ENCODE data around the gene DYNC1H1. TPM values are rescaled to one million over a fixed set of nuclear protein-coding genes. Genes with fewer than 3 reads are reported as not detected.
"Not testable (repeated sequence)": the region's sequence is repeated elsewhere in the genome, so short reads cannot be mapped to it uniquely, and the experiment has no call there.

Gene DYNC1H1
- total and polyA plus RNA-seq, 5 donors: 188 to 411 (median 288) TPM

DNA sequence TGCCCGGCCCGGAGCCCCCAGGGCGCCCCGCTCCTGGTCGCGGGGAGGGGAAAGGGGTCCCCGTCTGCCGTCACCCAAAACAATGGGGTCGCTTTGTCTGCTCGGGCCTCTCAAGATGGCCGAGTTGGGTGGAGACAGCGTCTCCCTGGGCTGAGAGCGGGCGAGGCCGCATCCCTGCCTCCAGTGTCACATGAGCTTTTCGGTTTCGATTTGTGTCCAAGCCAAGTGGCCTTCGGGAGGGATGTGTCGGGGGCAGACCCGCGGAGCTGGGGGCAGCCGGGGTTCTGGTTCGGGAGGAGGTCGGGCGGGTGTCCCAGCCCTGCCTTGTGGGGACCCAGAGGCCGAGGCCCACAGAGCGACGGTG is 790 bp downstream of the DYNC1H1 start:
- no peaks in the 10 kb centered on the region for H3K27me3 ChIP-seq (ENCODE audit: control insufficient read depth, insufficient read depth)
- peak overlapping the region; percentile 69 for H3K4me3 ChIP-seq (ENCODE audit: low read length)
- 1% methylated on average over 28 of the region's 28 CpGs for WGBS
- DNase-seq (peak; percentile 73 to 89 (median 89)), ATAC-seq (peak; percentile 54 to 60)
- intact Hi-C loops (cut with DNase I): loop anchor here in 1 of 4 donors (10.0 kb wide), 2 partner anchors 120 to 250 kb away; partner anchors contain the start of gene HSP90AA1
- H3K4me1 ChIP-seq (ENCODE audit: control insufficient read depth, insufficient read depth, low read length): no peaks in the 10 kb centered on the region
- no peaks in the 10 kb centered on the region for H3K9me3 ChIP-seq (ENCODE audit: control insufficient read depth, low read length)
- H3K27ac ChIP-seq (ENCODE audit: low read length): peak overlapping the region; percentile 49

GRCh38 chr14:101965770-101966722 is 1.7 kb downstream of the DYNC1H1 start:
- peaks cover 3% of the 10 kb centered on the region for H3K4me1 ChIP-seq (ENCODE audit: control insufficient read depth, insufficient read depth, low read length)
- peak overlapping the region; percentile 69 for H3K4me3 ChIP-seq (ENCODE audit: low read length)
- intact Hi-C loops (cut with DNase I): loop anchor here in 1 of 4 donors (10.0 kb wide), 2 partner anchors 119 to 251 kb away; partner anchors contain the start of gene HSP90AA1
- no peaks in the 10 kb centered on the region for H3K9me3 ChIP-seq (ENCODE audit: control insufficient read depth, low read length)
- peak overlapping the region; percentile 49 for H3K27ac ChIP-seq (ENCODE audit: low read length)
- H3K27me3 ChIP-seq (ENCODE audit: control insufficient read depth, insufficient read depth): no peaks in the 10 kb centered on the region
- no peak for ATAC-seq
- 26% methylated on average over 5 of the region's 5 CpGs for WGBS
- DNase-seq: no peak

- Histone ChIP-seq H3K4me1 (ENCODE audit: control insufficient read depth, insufficient read depth, low read length) (peaks cover 5% of the 10 kb centered on the region), H3K9me3 (ENCODE audit: control insufficient read depth, low read length) (no peaks in the 10 kb centered on the region), H3K4me3 (ENCODE audit: low read length) (no peak overlapping the region), H3K27ac (ENCODE audit: low read length) (no peak overlapping the region), H3K27me3 (ENCODE audit: control insufficient read depth, insufficient read depth) (no peaks in the 10 kb centered on the region)
- WGBS: 58% methylated on average over 2 of the region's 2 CpGs
- intact Hi-C loops (cut with DNase I): loop anchor here in 1 of 4 donors (10.0 kb wide), 2 partner anchors 118 to 252 kb away; partner anchors contain the start of gene HSP90AA1
- ATAC-seq (no peak), DNase-seq (no peak)
These were observed 2.4 kb downstream of the DYNC1H1 start for GRCh38 chr14:101966742-101967141.

- Histone ChIP-seq H3K9me3 (ENCODE audit: control insufficient read depth, low read length) (no peaks in the 10 kb centered on the region), H3K27me3 (ENCODE audit: control insufficient read depth, insufficient read depth) (no peaks in the 10 kb centered on the region), H3K27ac (ENCODE audit: low read length) (no peak overlapping the region), H3K4me3 (ENCODE audit: low read length) (no peak overlapping the region), H3K4me1 (ENCODE audit: control insufficient read depth, insufficient read depth, low read length) (peaks cover 5% of the 10 kb centered on the region)
- intact Hi-C loops (cut with DNase I): loop anchor here in 1 of 4 donors (10.0 kb wide), 2 partner anchors 117 to 253 kb away; partner anchors contain the start of gene HSP90AA1
- no peak for DNase-seq
- 84% methylated on average over 4 of the region's 4 CpGs for WGBS
- no peak for ATAC-seq
These were observed 3.8 kb downstream of the DYNC1H1 start for GRCh38 chr14:101968186-101968585.

DNA sequence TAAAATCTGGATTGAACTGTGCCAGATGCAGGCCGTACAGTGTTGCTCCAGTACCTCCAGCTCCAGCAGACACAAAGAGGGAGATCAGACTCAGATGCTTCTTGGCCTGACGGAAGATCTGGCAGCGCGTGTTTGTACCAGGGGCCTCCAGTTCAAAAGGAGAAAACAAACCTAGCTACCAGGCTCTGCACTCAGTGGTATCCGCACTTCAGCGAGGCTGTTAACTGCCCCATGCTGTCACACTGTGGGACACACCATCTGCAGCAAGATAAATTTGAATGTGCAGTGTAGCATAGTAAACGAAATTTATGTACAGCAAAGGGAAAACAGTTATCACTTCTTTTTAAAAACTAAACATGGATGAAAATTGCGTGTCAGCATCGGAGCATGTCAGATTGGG is 5.1 kb downstream of the DYNC1H1 start:
- H3K27ac ChIP-seq (ENCODE audit: low read length): no peak overlapping the region

DNA sequence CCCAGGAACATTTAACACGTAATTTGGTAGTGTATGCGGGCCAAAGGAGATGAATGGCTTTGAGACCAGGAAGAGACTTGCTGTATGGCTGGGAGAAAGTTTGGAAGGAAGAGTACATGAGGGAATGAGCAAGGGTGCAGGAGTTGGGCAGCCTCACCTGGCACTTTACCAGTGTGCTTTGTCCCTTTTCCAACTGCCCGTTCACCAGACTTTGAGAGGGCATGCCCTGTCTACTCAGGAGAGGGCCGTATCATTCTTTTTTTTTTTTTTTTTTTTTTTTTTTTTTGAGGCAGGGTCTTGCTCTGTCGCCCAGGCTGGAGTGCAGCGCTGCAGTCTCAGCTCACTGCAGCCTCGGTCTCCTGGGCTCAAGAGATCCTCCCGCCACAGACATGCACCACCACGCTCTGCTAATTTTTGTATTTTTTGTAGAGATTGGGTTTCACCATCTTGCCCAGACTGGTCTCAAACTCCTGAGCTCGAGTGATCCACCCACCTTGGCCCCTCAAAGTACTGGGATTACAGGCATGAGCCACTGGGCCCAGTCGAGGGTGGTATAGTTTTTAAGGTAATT is 6.5 kb downstream of the DYNC1H1 start:
- intact Hi-C loops (cut with DNase I): no loop called here
- no peak for ATAC-seq

More for the DNA sequence above, 5.1 kb downstream of the DYNC1H1 start:
- Histone ChIP-seq H3K4me3 (ENCODE audit: low read length) (no peak overlapping the region), H3K9me3 (ENCODE audit: control insufficient read depth, low read length) (no peaks in the 10 kb centered on the region), H3K4me1 (ENCODE audit: control insufficient read depth, insufficient read depth, low read length) (peaks cover 5% of the 10 kb centered on the region), H3K27me3 (ENCODE audit: control insufficient read depth, insufficient read depth) (no peaks in the 10 kb centered on the region)
- ATAC-seq (no peak), DNase-seq (no peak)
- intact Hi-C loops (cut with DNase I): loop anchor here in 1 of 4 donors (10.0 kb wide), 2 partner anchors 115 to 255 kb away; partner anchors contain the start of gene HSP90AA1
- WGBS: 88% methylated on average over 9 of the region's 9 CpGs

GRCh38 chr14:101971458-101971857 is 7.1 kb downstream of the DYNC1H1 start:
- H3K27ac ChIP-seq (ENCODE audit: low read length); ATAC-seq; DNase-seq: not testable (repeated sequence)

More for the DNA sequence above, 6.5 kb downstream of the DYNC1H1 start:
- WGBS: 82% methylated on average over 11 of the region's 11 CpGs
- Histone ChIP-seq H3K27ac (ENCODE audit: low read length) (peak overlapping the region; percentile 38), H3K4me3 (ENCODE audit: low read length) (no peak overlapping the region), H3K9me3 (ENCODE audit: control insufficient read depth, low read length) (no peaks in the 10 kb centered on the region), H3K27me3 (ENCODE audit: control insufficient read depth, insufficient read depth) (no peaks in the 10 kb centered on the region), H3K4me1 (ENCODE audit: control insufficient read depth, insufficient read depth, low read length) (peaks cover 12% of the 10 kb centered on the region)
- DNase-seq: no peak

GRCh38 chr14:101972126-101972866 is 7.9 kb downstream of the DYNC1H1 start:
- 16% methylated on average over 10 of the region's 10 CpGs for WGBS
- intact Hi-C loops (cut with DNase I): no loop called here
- Histone ChIP-seq H3K27me3 (ENCODE audit: control insufficient read depth, insufficient read depth) (no peaks in the 10 kb centered on the region), H3K4me1 (ENCODE audit: control insufficient read depth, insufficient read depth, low read length) (peaks cover 12% of the 10 kb centered on the region), H3K4me3 (ENCODE audit: low read length) (no peak overlapping the region), H3K27ac (ENCODE audit: low read length) (no peak overlapping the region), H3K9me3 (ENCODE audit: control insufficient read depth, low read length) (no peaks in the 10 kb centered on the region)
- peak; percentile 86 to 91 (median 87) for DNase-seq
- ATAC-seq: peak; percentile 98 to 99

More at GRCh38 chr14:101971458-101971857, 7.1 kb downstream of the DYNC1H1 start:
- intact Hi-C loops (cut with DNase I); H3K4me3 ChIP-seq (ENCODE audit: low read length); H3K27me3 ChIP-seq (ENCODE audit: control insufficient read depth, insufficient read depth); H3K9me3 ChIP-seq (ENCODE audit: control insufficient read depth, low read length): not testable (repeated sequence)
- H3K4me1 ChIP-seq (ENCODE audit: control insufficient read depth, insufficient read depth, low read length): peaks cover 12% of the 10 kb centered on the region
- WGBS: 78% methylated on average over 2 of the region's 2 CpGs

GRCh38 chr14:101973356-101973755 is 9.0 kb downstream of the DYNC1H1 start:
- no peak for ATAC-seq
- no peak overlapping the region for H3K4me3 ChIP-seq (ENCODE audit: low read length)
- intact Hi-C loops (cut with DNase I): no loop called here
- peaks cover 12% of the 10 kb centered on the region for H3K4me1 ChIP-seq (ENCODE audit: control insufficient read depth, insufficient read depth, low read length)
- H3K27me3 ChIP-seq (ENCODE audit: control insufficient read depth, insufficient read depth): no peaks in the 10 kb centered on the region
- DNase-seq: no peak
- WGBS: 92% methylated on average over 7 of the region's 7 CpGs
- no peaks in the 10 kb centered on the region for H3K9me3 ChIP-seq (ENCODE audit: control insufficient read depth, low read length)
- H3K27ac ChIP-seq (ENCODE audit: low read length): peak overlapping the region; percentile 52

DNA sequence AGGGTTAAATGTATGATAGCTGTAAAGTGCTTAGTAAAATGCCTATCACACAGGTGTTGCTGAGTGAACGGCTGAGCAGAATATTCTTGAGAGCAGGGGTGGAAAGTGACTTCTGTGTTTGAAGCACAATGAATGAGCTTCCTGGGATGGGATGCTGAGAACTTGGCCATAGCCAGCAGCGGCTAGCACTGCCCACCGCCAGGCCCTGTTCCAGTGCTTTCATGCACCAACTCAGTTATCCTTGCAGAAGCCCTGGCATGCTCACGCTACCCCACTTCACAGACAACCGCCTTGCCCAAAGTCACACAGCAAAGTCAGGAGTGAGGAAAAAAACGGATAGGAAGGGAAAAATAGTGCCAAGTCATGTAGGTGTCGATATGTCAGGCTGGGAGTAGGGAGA is 10.9 kb downstream of the DYNC1H1 start:
- Histone ChIP-seq H3K4me1 (ENCODE audit: control insufficient read depth, insufficient read depth, low read length) (peaks cover 12% of the 10 kb centered on the region), H3K27ac (ENCODE audit: low read length) (peak overlapping the region; percentile 62), H3K4me3 (ENCODE audit: low read length) (no peak overlapping the region), H3K27me3 (ENCODE audit: control insufficient read depth, insufficient read depth) (no peaks in the 10 kb centered on the region), H3K9me3 (ENCODE audit: control insufficient read depth, low read length) (no peaks in the 10 kb centered on the region)
- no peak for ATAC-seq
- no peak for DNase-seq
- intact Hi-C loops (cut with DNase I): no loop called here
- WGBS: 73% methylated on average over 7 of the region's 7 CpGs
